Measurements from ENCODE around the gene HIPK3.

DNA sequence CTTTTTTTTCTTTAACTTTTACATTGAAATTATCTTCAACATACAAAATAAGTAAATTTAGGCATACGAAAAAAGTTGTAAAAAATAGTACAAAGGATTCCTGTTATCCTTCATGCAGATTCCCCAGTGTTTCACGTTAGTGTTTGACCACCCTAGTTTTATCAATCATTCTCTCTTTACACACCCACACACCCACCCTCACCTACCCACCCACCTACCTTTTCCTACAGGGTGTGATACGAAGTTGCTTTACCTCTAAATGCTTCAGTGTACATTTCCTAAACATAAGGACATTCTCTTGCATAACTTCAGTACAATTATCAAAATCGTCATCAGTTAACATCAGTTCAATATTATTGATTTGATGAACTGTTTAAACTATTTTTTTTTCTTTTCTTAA, 37.0 kb downstream of the HIPK3 start:
- TF ChIP-seq, protein P1, sequence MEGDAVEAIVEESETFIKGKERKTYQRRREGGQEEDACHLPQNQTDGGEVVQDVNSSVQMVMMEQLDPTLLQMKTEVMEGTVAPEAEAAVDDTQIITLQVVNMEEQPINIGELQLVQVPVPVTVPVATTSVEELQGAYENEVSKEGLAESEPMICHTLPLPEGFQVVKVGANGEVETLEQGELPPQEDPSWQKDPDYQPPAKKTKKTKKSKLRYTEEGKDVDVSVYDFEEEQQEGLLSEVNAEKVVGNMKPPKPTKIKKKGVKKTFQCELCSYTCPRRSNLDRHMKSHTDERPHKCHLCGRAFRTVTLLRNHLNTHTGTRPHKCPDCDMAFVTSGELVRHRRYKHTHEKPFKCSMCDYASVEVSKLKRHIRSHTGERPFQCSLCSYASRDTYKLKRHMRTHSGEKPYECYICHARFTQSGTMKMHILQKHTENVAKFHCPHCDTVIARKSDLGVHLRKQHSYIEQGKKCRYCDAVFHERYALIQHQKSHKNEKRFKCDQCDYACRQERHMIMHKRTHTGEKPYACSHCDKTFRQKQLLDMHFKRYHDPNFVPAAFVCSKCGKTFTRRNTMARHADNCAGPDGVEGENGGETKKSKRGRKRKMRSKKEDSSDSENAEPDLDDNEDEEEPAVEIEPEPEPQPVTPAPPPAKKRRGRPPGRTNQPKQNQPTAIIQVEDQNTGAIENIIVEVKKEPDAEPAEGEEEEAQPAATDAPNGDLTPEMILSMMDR (IDR thresholded peaks at IDR 0.05; ENCODE audit: low read depth, low read length, poor library complexity, severe bottlenecking): no peak
- TF ChIP-seq EZH2phosphoT487 (IDR thresholded peaks at IDR 0.05; ENCODE audit: borderline replicate concordance, low read length): no peak

Data from DOHH2 (cell line).